KBM-7 (cell line): ENCODE data around the gene SMOC1.

ENCODE experiments used
- DNase-seq: peaks from one replicate; pipeline ENCODE4 v3.0.0-alpha.2; 2015
- in situ Hi-C: fragments of 300-500 bp; cut with MboI; formaldehyde crosslinking; loops from 2 replicates; pipeline ENCODE4 v1.14.3; 2020; ENCODE audit warnings: low sequenced_read_pairs, low pct_unique_long_range_greater_than_20kb, mixed read lengths

The SMOC1 gene

GRCh38 chr14:69859591-69859990 lies 19.6 kb upstream of the SMOC1 start:
- in situ Hi-C loops: no loop called here
- DNase-seq: no peak

DNA sequence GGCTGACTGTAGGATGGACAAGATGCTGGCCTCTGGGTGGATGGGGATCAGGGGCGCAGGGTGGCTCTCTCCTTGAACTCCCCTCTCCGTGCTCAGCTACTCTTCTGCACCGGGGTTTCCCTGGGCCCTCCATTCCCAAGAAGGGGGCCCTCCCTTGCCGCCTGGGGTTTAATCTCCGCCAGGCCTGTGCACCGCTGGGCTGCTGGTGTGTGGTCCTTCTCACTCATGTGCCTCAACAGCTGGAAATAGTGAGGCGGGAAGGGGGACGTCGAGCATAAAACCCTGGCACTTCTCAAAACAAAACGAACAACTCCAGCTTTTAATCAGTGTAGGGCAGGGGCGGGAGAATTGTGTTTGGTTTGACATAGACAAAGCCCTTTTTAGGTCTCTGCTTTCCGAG lies 19.0 kb upstream of the SMOC1 start:
- DNase-seq: no peak
- in situ Hi-C loops: no loop called here

DNA sequence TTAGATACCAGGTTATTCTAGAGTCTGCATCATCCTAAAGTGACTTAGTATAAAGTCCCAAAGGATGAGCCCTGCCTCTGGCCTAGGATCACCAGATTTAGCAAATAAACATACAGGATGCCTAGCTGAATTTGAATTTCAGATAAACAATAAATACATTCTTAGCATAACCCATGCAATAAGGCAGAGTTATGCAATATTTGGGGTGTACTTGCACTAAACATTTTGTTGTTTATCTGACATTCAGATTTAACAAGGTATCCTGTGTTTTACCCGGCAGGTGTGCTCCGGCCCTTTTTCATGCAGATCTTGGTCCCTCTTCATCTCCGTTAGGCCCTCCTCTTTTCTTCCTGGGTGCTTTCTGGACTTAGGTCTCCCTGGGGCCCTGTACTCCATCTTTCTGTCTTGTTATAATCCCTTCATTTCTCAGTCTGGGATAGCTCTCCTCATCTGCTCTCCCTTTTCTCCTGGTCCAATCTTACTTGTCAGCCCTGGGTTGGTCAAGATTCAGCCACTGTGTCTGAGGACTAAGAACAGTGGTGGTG lies 18.1 kb upstream of the SMOC1 start:
- DNase-seq: no peak
- in situ Hi-C loops: no loop called here

DNA sequence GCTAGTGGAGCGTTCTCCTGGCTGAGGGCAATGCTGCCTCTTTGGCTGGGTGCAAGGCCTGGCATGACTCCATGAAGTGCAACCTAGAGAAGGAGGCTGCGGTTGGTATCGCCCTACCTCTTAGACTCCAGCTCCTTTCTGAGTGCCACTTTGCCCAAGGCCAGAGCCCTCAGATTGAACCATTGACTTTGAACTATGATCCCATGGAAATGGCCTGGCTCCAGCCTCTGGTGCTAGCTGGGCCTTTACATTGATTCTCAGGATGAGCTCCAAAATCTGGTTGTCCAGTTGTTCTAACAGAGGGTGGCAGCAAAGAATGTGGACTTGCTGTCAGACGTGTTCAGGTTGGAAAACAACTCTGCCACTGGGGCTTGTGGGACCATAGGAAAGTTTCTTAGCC lies 16.1 kb upstream of the SMOC1 start:
- no peak for DNase-seq
- in situ Hi-C loops: no loop called here

- in situ Hi-C loops: no loop called here
- DNase-seq: no peak
Observed at GRCh38 chr14:69865701-69866365, 13.4 kb upstream of the SMOC1 start.

GRCh38 chr14:69868363-69868963 lies 10.8 kb upstream of the SMOC1 start:
- in situ Hi-C loops: no loop called here
- no peak for DNase-seq

GRCh38 chr14:69870613-69871012 lies 8.6 kb upstream of the SMOC1 start:
- no peak for DNase-seq
- in situ Hi-C loops: no loop called here

- in situ Hi-C loops: no loop called here
- DNase-seq: no peak
Observed at GRCh38 chr14:69873877-69874780, 5.1 kb upstream of the SMOC1 start.

DNA sequence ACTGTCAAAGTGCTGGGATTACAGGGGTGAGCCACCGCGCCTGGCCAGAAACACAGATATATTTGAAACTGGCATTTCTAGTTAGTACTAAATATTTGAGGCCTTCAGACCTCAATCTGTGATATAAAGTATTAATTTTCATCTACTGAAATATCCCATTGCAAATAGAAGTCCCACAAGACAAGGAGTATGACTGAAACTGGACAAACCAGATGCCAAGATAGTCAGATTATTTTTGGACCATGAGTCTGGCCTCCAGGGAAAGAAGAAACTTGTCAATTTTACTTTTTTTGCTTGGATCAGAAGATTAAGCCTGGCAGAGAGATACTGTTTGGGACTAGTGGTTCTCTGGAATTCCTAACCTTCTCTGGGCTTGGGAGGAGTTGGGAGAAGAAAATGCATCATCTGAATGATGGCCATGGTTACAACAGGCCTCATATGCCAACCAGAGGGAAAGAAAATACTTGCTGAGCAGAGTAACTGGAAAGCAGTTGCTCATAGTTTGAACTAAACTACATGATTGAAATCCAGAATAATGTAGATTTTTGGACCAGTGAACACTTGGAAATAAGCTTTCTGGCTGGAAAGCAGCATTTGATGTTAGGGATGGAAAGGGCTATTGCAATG lies 2.9 kb upstream of the SMOC1 start:
- in situ Hi-C loops: no loop called here
- DNase-seq: no peak

DNA sequence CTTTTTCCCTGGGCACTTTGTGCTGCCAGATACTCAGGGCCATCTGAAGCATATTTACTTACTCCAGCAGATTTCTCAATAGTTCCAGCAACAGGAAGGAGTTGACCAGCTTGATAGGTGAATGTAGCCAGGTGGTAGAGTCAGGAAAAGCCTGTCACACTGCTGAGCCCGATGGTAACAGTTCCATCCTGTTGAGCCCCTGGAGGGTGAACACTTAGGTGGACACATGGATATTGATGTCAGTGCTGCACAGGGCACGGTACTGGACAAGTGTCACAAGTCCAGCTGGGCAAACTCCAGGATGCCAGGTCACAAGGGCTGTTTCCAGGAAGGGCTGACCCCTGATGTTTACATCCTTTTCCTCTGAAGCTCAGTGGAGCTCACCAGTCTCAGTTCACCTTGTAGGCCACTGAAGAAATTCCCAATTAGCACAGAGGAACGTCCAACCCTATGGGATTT lies 2.3 kb upstream of the SMOC1 start:
- no peak for DNase-seq
- in situ Hi-C loops: no loop called here

- in situ Hi-C loops: no loop called here
- DNase-seq: peak; percentile 12
Observed at GRCh38 chr14:69877492-69877891, 1.7 kb upstream of the SMOC1 start.

DNA sequence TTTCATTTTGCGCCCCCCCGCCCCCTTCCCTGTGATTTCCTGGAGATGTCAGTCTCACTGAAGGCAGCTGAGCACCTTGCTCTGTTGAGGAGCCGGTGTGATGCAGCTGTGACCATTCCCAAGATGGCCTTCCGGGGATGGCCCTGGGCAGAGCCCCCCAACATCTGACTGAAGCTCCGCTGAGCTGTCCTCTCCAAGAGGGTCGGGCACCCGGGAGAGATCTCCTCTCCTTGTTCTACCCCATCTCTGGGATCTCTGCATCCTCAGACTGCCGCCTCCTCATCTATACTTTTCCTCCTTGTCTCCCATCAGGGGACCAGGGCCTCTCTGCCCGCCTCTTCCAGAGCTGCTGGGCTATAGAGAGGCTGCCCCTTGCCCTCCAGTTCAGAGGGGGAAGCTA lies 965 bp upstream of the SMOC1 start:
- DNase-seq: no peak
- in situ Hi-C loops: no loop called here

GRCh38 chr14:69880044-69880487 lies 850 bp downstream of the SMOC1 start:
- in situ Hi-C loops: no loop called here
- no peak for DNase-seq

DNA sequence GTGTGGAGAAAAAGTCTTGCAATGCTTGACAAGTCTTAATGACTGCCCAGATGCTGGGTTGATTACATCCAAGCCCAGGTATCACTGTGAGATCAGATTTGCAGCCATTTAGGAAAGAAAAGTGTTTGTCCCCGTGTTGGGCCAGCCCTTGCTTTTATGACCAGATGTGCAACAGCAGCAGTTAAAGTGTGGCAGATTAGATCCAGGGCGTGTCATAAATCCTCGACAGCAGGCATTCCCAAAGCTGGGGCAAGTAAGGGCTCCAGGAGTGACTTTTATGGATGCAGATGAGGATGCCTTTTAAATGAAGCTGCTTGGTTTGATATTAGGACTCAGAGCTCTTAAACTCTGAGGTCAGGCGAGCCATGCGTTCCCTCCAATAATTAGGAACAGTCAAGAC lies 1.7 kb downstream of the SMOC1 start:
- in situ Hi-C loops: no loop called here
- no peak for DNase-seq

- in situ Hi-C loops: no loop called here
- no peak for DNase-seq
Observed at GRCh38 chr14:69882116-69882864, 3.1 kb downstream of the SMOC1 start.

- in situ Hi-C loops: no loop called here
- DNase-seq: no peak
Observed at GRCh38 chr14:69882915-69883314, 3.7 kb downstream of the SMOC1 start.

DNA sequence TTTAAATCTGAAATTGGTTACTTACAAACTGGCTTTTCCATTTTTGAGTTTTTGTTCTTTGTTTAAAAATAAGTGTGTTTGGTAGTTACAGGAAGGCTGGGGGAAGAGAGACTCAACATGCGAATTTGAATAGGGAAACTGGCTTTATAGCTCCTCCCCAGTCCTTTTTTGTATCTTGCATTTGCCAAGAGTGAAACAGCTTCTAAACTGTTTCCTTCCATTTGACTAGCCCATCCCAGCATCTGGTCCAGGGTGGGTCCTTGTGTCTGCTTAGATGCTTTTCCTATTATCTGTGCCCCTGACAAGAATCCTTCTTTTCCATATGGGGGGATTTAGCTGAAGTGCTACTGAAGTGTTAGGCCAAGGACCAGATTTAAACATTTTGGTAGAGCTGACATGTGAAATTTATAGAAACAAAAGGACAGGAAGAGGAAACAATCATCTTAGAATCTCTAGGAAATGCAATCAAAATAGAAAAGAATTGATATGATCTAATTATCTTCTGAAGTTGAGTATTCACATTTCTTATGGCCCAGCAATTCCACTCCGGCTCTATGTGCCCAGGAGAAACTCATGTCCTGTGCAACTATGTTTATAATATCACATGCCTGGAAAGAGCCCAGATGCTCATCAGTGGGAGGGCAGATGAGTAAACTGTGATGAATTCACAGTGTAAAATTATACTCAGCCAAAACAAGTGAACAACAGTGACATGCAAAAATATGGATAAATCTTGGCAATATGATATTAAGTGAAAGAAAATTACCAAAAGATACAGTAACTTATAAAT lies 7.4 kb downstream of the SMOC1 start:
- in situ Hi-C loops: no loop called here
- DNase-seq: no peak
